NCI-H2029 (cell line): Measurements from ENCODE around the gene MPPE1.
A peak's percentile ranks its signal among the peaks of the same experiment; 100 is the strongest.
"Not testable (repeated sequence)": the region's sequence is repeated elsewhere in the genome, so short reads cannot be mapped to it uniquely, and the experiment has no call there.

Experiments
- DNase-seq: peaks from one replicate; lab custom pipeline; 2025; lab: John Stamatoyannopoulos, UW

MPPE1 gene

DNA sequence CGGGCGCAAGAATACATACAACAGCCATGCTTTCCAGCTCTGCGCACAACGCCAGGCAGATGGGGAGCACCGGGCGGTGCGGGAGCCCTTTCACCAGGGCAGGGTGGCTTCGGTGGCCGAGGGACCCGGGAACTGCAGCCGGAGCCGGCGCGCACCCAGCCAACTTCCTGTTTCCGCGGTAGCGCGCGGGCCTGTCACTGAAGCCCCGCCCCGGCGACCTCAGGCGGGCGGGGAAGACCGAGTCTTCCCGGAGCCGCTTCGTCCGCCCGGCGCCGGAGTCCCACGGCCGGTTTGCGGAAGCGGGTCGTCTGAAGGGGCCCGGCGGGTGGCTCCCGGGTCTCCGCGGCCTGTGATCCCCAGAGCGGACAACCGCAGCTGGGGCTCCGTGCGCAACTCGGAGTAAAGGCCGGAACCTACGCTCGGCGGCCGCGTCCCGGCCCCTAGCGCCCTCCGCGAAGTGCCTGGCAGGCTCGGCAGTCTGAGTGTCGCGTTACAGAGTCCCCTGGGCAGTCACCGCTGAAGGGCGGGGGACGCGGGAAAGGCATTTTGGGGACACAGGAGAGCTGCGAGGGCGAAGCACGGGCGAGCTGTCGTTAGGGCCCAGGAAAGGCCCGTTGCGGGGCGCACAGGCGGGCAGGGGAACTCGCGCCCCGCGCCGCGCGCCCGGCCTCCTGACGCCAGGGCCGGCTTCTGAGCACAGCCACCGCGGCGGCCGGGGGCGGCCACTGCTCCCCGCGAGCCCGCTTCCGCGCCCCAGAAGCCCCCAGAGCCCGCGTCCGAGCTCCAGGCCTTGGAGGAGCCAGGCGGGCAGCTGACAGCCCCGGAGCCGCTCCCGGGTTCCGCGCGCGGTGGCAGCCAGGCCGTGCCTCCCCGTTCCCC is at the start of gene MPPE1:
TSS of gene MPPE1 (minus strand) at position 136 of the 879 bp plus-strand sequence. CDS start 11,053 bp downstream, outside the sequence.
- peak; percentile 75 for DNase-seq

DNA sequence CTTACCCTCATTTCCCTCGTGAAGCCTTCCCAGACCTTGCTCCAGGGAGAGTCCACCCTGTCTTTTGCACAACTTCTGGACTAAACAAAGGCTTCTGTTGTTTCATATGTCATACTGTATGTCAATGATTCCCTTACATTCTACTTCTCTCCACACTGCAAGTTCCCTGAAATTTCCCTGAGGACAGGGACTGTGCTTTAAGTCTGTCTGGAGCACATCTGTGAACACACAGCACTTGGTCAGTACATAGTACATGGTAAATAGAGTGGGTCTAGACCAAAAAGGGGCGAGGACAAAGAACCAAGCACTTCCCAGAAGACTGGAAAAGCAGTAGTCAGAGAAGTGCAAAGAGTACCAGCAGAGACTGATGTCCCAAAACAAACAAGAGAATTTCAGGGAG is 49.5 kb upstream of the MPPE1 start:
- DNase-seq, result no peak

DNA sequence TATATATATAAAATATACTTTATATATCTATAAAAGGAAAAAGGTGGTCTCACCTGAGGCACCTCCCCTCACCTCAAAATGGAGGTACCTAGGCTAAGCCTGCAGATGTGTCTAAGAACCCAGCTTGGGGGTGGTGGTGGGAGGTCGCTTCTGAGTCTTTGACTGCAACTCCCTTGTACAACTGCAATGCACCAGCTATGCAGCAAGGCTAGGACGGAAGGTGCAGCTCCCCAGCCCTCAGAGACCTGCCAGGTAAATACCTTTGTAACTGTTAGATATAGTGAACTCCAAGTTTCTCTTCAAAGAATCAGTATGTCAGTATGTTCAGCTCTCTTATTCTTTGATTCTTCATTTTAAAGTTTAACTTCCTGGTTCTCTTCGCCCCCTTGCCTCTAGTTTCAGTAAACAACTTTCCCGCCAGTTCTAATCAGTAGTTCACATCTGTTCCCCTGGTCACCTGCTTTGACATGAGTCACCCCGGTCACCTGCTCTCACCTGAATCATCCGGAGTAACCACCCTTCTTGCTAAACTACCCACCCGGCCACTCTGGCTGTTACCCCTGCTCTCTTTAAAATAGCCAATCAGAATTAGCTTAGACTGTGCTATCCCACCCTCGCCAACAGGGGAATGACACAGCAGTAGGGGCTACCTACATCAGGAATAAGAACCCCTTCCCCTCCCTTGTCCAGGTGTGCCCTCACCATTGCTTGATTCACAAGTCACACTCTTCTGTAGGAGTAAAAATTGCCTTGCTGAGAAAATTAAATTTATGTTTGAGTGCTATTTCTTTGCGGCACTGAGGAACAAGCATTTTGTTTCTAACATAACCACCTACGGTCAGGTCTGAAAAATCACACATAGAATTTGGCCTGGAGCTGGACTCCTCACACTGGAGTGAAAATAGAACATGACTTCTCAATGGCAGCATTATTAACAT is 48.5 kb upstream of the MPPE1 start:
- DNase-seq, result no peak

GRCh38 chr18:11955239-11956029 is 47.3 kb upstream of the MPPE1 start:
- peak; percentile 58 for DNase-seq

DNA sequence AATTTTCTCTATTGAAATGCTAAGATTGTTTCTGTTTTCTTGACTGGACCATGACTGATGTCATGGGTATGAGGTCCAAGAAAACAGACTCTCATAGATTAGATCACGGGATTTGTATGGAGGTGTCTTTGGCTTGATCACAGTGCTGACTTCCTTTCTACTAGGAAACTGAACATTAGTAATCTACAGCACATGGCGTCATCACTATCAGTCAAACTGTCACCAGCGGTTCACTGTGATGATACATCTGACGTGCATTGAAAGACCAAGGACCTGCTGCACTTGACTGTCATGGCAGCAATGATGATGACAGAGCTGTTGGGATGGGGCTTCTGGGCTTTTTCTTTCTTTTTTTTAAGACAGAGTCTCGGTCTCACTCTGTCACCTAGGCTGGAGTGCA is 45.0 kb upstream of the MPPE1 start:
- no peak for DNase-seq

DNA sequence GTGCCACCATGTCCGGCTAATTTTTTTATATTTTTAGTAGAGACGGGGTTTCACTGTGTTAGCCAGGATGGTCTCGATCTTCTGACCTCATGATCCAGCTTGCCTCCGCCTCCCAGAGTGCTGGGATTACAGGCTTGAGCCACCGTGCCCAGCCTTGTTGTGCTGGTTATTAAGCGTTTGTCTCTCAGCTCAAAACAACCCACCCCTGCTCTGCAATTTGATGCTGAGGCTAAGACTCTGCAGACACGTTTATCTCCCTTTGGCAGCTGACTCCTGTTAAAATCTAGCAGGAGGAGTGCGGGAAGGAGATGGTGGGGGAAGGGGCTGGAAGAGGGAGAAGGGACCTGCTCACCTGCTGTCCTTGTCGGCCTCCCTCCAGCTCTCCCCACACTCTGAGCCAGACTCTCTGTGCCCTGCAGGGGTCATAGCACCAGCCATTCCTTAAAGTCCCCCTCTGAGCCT is 43.3 kb upstream of the MPPE1 start:
- no peak for DNase-seq

GRCh38 chr18:11950824-11951223 is 42.7 kb upstream of the MPPE1 start:
- DNase-seq, result peak; percentile 61

DNA sequence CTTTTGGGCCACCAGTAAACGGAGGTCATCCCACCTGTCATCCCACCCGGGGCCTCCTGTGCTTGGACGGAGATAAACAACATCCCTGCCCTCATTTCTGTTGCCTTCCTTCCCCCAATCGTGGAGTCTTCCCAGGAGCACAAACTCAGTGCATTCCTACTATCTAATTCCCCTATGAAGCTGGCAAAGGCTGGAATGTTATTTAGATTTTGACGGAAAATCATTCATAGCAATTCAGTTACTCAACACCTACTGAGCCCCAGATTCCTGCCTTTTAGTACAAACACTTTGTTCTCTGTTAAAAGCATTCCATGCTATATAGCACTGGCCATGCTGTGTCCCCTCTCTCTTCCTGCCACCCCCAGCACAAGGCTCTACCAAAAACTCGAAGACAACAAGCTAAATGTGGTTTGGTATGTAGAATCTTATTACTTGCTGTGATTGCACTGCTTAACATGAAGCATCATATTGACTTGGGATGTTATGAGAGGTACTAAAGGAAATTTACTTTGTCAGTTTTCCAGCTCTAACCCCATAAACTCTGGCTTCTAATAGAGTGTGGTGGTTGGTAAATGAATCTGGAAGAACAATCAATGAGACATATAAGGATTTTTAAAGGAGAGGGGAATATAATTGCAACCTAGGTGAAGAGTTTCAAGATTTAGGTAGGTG is 40.9 kb upstream of the MPPE1 start:
- DNase-seq, result no peak

GRCh38 chr18:11947214-11948191 is 39.4 kb upstream of the MPPE1 start:
- peak; percentile 40 for DNase-seq

- DNase-seq, result peak; percentile 11
Observed at GRCh38 chr18:11946756-11947155, 38.6 kb upstream of the MPPE1 start.

GRCh38 chr18:11945834-11946659 is 37.9 kb upstream of the MPPE1 start:
- DNase-seq, result not testable (repeated sequence)

DNA sequence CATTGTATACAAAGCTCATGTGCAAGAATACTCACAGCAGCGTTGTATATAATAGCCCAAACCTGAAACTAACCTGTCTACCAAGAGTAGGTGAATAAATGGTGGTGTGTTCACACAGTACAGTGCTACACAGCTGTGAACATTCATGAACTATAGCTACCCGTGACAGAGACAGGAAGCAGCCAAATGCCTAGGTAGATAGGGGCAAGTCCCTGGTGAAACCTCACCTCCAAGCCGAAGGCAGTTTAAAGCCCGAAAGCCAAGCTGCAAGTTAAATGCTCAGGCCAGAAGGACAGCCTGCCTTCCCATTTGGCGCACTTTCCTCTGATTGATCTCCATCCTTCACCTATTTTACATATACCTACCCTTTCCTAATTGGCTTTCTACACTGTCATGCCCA is 36.7 kb upstream of the MPPE1 start:
- no peak for DNase-seq

- DNase-seq, result no peak
Observed at GRCh38 chr18:11944252-11944651, 36.1 kb upstream of the MPPE1 start.

DNA sequence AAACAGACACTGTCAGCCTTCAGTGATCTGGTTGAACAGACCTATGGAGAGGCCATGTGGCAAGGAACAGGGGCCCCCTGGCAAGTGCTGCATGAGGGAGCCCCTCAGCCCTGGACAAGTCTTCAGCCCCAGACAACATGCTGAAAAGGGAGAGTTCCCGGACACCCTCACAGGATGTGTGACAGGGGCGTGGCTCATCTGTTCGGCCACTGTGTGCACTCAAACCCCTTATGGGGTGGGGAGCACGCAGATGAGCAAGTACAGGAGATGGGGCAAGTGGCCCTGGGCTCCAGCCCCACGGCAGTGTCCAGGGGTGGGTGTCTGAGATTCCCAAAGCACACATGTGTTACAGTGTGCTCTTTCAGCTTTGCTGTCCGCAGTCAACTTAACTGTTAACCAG is 35.4 kb upstream of the MPPE1 start:
- DNase-seq, result no peak

GRCh38 chr18:11940956-11941355 is 32.8 kb upstream of the MPPE1 start:
- no peak for DNase-seq

DNA sequence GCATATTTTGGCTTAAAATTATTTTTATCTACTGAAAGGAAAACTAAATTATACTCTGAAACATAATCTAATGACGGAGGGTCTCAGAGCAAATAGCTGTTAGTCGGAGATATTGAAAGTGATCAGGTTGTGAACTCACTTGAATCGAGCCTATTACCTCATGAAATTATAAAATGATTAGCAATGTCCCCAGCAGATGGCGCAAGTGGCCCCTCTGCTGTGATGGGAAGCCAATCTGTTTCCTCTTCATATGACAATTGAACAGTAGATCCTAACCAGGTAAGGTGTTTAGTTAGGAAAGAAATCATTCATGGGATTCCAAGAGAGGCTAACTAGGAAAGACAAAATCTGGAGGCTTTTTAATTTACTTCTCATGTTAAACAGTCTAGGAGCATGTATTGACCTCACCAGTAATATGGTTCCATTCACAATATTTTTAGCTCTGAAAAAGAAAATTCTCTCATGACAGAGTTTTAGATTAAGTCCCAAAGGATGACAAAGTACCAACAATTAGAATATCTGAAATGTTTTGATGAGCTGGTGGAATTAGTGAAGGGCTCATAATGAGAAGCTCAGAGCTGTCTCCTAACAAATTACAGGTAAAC is 29.9 kb upstream of the MPPE1 start:
- peak; percentile 36 for DNase-seq

DNA sequence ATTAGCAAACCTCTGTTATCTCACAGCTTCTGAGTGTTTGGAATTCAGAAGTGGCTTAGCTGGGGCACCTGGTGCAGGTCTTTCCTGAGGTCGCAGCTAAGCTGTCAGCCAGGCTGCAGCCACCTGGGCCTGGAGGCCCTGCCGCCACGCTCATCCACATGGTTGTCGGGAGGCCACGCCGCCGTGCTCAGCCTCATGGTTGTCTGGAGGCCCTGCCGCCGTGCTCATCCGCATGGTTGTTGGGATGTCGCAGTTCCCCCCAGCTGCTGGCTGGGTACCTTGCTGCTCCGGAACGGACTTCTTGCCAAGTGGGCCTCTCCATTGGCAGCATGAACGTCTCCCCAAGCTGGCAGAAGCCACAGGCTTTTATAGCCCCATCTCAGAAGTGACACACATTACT is 24.3 kb upstream of the MPPE1 start:
- DNase-seq, result no peak

DNA sequence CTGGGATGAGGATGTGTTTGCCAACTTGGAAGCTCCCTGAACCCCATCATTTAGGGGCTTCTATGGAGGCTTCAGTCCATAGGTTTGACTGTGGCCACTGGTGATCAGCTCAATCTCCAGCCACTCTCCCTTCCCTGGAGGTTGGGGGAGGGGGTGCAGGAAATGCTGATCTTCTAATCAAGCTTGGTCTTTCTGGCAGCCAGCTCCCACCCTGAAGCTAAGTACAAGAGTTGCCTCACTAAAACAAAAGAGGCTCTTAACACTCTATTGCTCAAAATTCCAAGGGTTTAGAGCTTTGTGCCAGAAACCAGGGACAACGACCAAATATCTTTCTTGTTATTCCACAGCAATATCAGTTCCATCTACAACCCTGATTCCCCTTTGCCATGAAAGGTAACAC is 19.4 kb upstream of the MPPE1 start:
- DNase-seq, result no peak
